CD14-positive monocyte (primary cell): ENCODE measurements around the gene ADRM1. TPM values are rescaled to one million over a fixed set of nuclear protein-coding genes. Genes with fewer than 3 reads are reported as not detected.

ENCODE experiments used
- DNase-seq, 3 donors: peaks; one replicate each; pipeline ENCODE4 v3.0.0-alpha.2; 2011 to 2022
- H2AFZ ChIP-seq: 2 replicates; pipeline ENCODE4 v1.6.0; 2012; ENCODE audit warnings: mild to moderate bottlenecking, low read depth, low read length, inconsistent platforms; ENCODE audit not compliant: insufficient read depth, poor library complexity, severe bottlenecking
- H3K27ac ChIP-seq, 2 donors: 1 replicate in 1 of 2; 2 replicates in 1 of 2; pipeline ENCODE4 v1.5.1; 2012 to 2013; ENCODE audit warnings: low read length in 2 of 2, control low read depth in 1 of 2, inconsistent platforms in 1 of 2, low read depth in 1 of 2, mild to moderate bottlenecking in 1 of 2
- H3K27me3 ChIP-seq, 2 donors: one replicate each; pipeline versions ENCODE4 v1.6.0 to v1.6.1; 2011 to 2013; ENCODE audit warnings: low read length in 2 of 2; ENCODE audit not compliant: control insufficient read depth in 2 of 2, insufficient read depth in 2 of 2
- H3K36me3 ChIP-seq, 2 donors: replicated peaks in 1 of 2; 1 replicate in 1 of 2; 2 replicates in 1 of 2; pipeline versions ENCODE4 v1.5.1 to v1.6.1; 2012 to 2013; ENCODE audit warnings: low read length in 2 of 2, control low read depth in 1 of 2, inconsistent platforms in 1 of 2, mild to moderate bottlenecking in 1 of 2; ENCODE audit not compliant: insufficient read depth in 2 of 2, control insufficient read depth in 1 of 2
- H3K4me1 ChIP-seq, 2 donors: 1 replicate in 1 of 2; 2 replicates in 1 of 2; pipeline versions ENCODE4 v1.5.1 to v1.6.1; 2012 to 2013; ENCODE audit warnings: low read length in 2 of 2, control low read depth in 1 of 2, inconsistent platforms in 1 of 2, mild to moderate bottlenecking in 1 of 2, moderate library complexity in 1 of 2; ENCODE audit not compliant: insufficient read depth in 2 of 2, control insufficient read depth in 1 of 2
- H3K4me2 ChIP-seq: replicated peaks from 2 replicates; pipeline ENCODE3; 2012; ENCODE audit warnings: low read length, moderate library complexity, mild to moderate bottlenecking; ENCODE audit not compliant: poor library complexity, severe bottlenecking; ENCODE audit errors: extremely low read depth
- H3K4me3 ChIP-seq, 3 experiments: fragments of 200-600 bp in 1 of 3; sonication (generic) in 1 of 3; replicated peaks in 1 of 3; 1 replicate in 2 of 3; 2 replicates in 1 of 3; pipeline ENCODE4 v1.5.1; 2011 to 2013; ENCODE audit warnings: low read length in 3 of 3, mild to moderate bottlenecking in 3 of 3, control low read depth in 2 of 3, low read depth in 2 of 3, inconsistent platforms in 1 of 3, moderate library complexity in 1 of 3
- H3K79me2 ChIP-seq: 2 replicates; pipeline ENCODE4 v1.6.0; 2012; ENCODE audit warnings: mild to moderate bottlenecking, control low read depth, inconsistent platforms, low read length, moderate library complexity; ENCODE audit not compliant: insufficient read depth
- H3K9ac ChIP-seq: 2 replicates; pipeline ENCODE4 v1.6.0; 2017; ENCODE audit warnings: low read length, mild to moderate bottlenecking; ENCODE audit not compliant: insufficient read depth, poor library complexity, severe bottlenecking
- H3K9me3 ChIP-seq, 2 donors: replicated peaks in 1 of 2; 1 replicate in 1 of 2; 2 replicates in 1 of 2; pipeline versions ENCODE4 v1.5.1 to v1.6.1; 2012 to 2013; ENCODE audit warnings: low read length in 2 of 2, control low read depth in 1 of 2; ENCODE audit not compliant: control insufficient read depth in 1 of 2, insufficient read depth in 1 of 2
- H4K20me1 ChIP-seq: 2 replicates; pipeline ENCODE4 v1.6.0; 2012; ENCODE audit warnings: mild to moderate bottlenecking, low read length, control low read depth, moderate library complexity; ENCODE audit not compliant: insufficient read depth
- H3K27ac Mint-ChIP-seq, 7 donors: one replicate each; pipeline ENCODE4 v1.8.0; 2020; ENCODE audit warnings: mild to moderate bottlenecking in 7 of 7, mixed read lengths in 7 of 7, moderate library complexity in 6 of 7, inconsistent platforms in 2 of 7
- H3K27me3 Mint-ChIP-seq, 3 donors: one replicate each; pipeline ENCODE4 v1.8.0; 2021 to 2022; ENCODE audit warnings: low read depth in 3 of 3, mild to moderate bottlenecking in 3 of 3, mixed read lengths in 3 of 3, moderate library complexity in 3 of 3, inconsistent platforms in 1 of 3
- H3K36me3 Mint-ChIP-seq, 2 donors: one replicate each; pipeline ENCODE4 v1.8.0; 2020; ENCODE audit warnings: mixed read lengths in 2 of 2, inconsistent platforms in 1 of 2, mild to moderate bottlenecking in 1 of 2
- H3K4me1 Mint-ChIP-seq: one replicate; pipeline ENCODE4 v1.8.0; 2020; ENCODE audit warnings: mild to moderate bottlenecking, mixed read lengths
- H3K4me3 Mint-ChIP-seq, 2 donors: one replicate each; pipeline ENCODE4 v1.8.0; 2020; ENCODE audit warnings: mild to moderate bottlenecking in 2 of 2, mixed read lengths in 2 of 2, moderate library complexity in 1 of 2
- H3K9me3 Mint-ChIP-seq, 7 donors: one replicate each; pipeline ENCODE4 v1.8.0; 2020 to 2022; ENCODE audit warnings: mixed read lengths in 7 of 7, mild to moderate bottlenecking in 6 of 7, moderate library complexity in 6 of 7, inconsistent platforms in 2 of 7
- CTCF ChIP-seq: fragments of 200-600 bp; IDR thresholded peaks from one replicate; pipeline ENCODE4 v1.8.0; 2022; ENCODE audit warnings: antibody characterized with exemption, mild to moderate bottlenecking
- WGBS: methylation state at CpG from one replicate; pipeline ENCODE4 v1.1.5; 2013; ENCODE audit warnings: missing lambda C conversion rate; ENCODE audit not compliant: insufficient coverage; 5-methylcytosine and 5-hydroxymethylcytosine counted together
- intact Hi-C, 2 donors: fragments of 100-400 bp; cut with micrococcal nuclease; formaldehyde crosslinking; loops; one replicate each; pipeline versions ENCODE4 v1.15.0 to v1.15.1; 2023
- polyA plus RNA-seq, 3 donors: library from polyadenylated mRNA; depleted of rRNA in 1 of 3; unstranded in 2 of 3; stranded (reverse) in 1 of 3; fragments of 300-500 nt in 2 of 3; fragments of >200 nt in 1 of 3; fragmentation: Illumina TruSeq in 2 of 3; gene quantifications; 1 replicate in 2 of 3; 2 replicates in 1 of 3; pipeline ENCODE4 v1.2.3, GENCODE V29; 2012 to 2021

Gene ADRM1
- polyA plus RNA-seq, 3 donors: 63.3 to 81.5 (median 72.5) TPM

GRCh38 chr20:62287129-62287528 is 15.7 kb upstream of the ADRM1 start:
- intact Hi-C loops: no loop called here
- no peak overlapping the region for H3K9ac ChIP-seq
- H3K9me3 ChIP-seq: no peaks in the 10 kb centered on the region
- H3K9me3 Mint-ChIP-seq: peaks cover 0 to 3% (median 0%) of the 10 kb centered on the region in 7 donors
- no peaks in the 10 kb centered on the region for H3K27me3 ChIP-seq
- H3K27me3 Mint-ChIP-seq: no peaks in the 10 kb centered on the region
- no peak for DNase-seq
- H2AFZ ChIP-seq: no peak overlapping the region
- H4K20me1 ChIP-seq: no peaks in the 10 kb centered on the region
- TF ChIP-seq CTCF: no peak
- H3K4me2 ChIP-seq: no peak overlapping the region
- H3K4me3 Mint-ChIP-seq: no peak overlapping the region
- H3K27ac ChIP-seq: no peak overlapping the region
- no peaks in the 10 kb centered on the region for H3K4me1 ChIP-seq
- H3K27ac Mint-ChIP-seq: no peak overlapping the region
- WGBS: 100% methylated on average over 1 of the region's 6 CpGs
- no peak overlapping the region for H3K4me3 ChIP-seq
- H3K36me3 ChIP-seq: peaks cover 73 to 94% of the 10 kb centered on the region in 2 donors
- peaks cover 68 to 86% of the 10 kb centered on the region in 2 donors for H3K36me3 Mint-ChIP-seq
- no peaks in the 10 kb centered on the region for H3K4me1 Mint-ChIP-seq
- H3K79me2 ChIP-seq: no peaks in the 10 kb centered on the region

GRCh38 chr20:62287759-62288534 is 14.8 kb upstream of the ADRM1 start:
- H3K9me3 ChIP-seq: no peaks in the 10 kb centered on the region
- no peak for TF ChIP-seq CTCF
- H3K9me3 Mint-ChIP-seq: peaks cover 0 to 3% (median 0%) of the 10 kb centered on the region in 7 donors
- no peaks in the 10 kb centered on the region for H3K4me1 ChIP-seq
- no peak overlapping the region for H3K4me3 ChIP-seq
- peaks cover 70 to 93% of the 10 kb centered on the region in 2 donors for H3K36me3 ChIP-seq
- H3K27me3 ChIP-seq: no peaks in the 10 kb centered on the region
- H3K27ac ChIP-seq: no peak overlapping the region
- H3K36me3 Mint-ChIP-seq: peaks cover 63 to 84% of the 10 kb centered on the region in 2 donors
- WGBS: 97% methylated on average over 9 of the region's 12 CpGs
- no peaks in the 10 kb centered on the region for H3K4me1 Mint-ChIP-seq
- H3K4me3 Mint-ChIP-seq: no peak overlapping the region
- intact Hi-C loops: no loop called here
- H3K9ac ChIP-seq: no peak overlapping the region
- H3K27me3 Mint-ChIP-seq: no peaks in the 10 kb centered on the region
- H4K20me1 ChIP-seq: no peaks in the 10 kb centered on the region
- no peak overlapping the region for H2AFZ ChIP-seq
- H3K4me2 ChIP-seq: no peak overlapping the region
- no peak for DNase-seq
- H3K79me2 ChIP-seq: no peaks in the 10 kb centered on the region
- peak overlapping the region in 2 of 7 donors; percentile 50 to 52 for H3K27ac Mint-ChIP-seq
